ENCODE data around the gene UNC5CL.

DNA sequence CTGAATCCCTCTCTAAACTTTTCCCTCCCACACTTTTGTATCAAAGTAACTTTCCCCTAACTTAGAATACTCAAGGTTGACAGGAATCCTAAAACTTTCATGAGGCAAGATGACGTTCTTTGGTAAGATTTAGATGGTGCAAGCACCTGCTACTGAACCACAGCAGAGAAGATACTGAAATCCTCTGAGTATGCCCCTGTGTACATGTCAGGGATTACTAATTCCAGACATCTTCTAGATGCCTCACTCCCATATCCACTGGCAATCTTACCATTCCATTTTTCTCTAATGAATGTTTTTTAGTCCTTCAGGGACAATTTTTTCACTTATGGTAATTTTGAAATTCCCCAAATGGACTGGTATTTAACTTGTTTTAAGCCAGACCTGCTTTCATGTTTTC lies 23.0 kb upstream of the UNC5CL start:
- TF ChIP-seq, protein P1, sequence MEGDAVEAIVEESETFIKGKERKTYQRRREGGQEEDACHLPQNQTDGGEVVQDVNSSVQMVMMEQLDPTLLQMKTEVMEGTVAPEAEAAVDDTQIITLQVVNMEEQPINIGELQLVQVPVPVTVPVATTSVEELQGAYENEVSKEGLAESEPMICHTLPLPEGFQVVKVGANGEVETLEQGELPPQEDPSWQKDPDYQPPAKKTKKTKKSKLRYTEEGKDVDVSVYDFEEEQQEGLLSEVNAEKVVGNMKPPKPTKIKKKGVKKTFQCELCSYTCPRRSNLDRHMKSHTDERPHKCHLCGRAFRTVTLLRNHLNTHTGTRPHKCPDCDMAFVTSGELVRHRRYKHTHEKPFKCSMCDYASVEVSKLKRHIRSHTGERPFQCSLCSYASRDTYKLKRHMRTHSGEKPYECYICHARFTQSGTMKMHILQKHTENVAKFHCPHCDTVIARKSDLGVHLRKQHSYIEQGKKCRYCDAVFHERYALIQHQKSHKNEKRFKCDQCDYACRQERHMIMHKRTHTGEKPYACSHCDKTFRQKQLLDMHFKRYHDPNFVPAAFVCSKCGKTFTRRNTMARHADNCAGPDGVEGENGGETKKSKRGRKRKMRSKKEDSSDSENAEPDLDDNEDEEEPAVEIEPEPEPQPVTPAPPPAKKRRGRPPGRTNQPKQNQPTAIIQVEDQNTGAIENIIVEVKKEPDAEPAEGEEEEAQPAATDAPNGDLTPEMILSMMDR (IDR thresholded peaks at IDR 0.05; ENCODE audit: insufficient read depth, low read length), result no peak
- TF ChIP-seq, protein P2, sequence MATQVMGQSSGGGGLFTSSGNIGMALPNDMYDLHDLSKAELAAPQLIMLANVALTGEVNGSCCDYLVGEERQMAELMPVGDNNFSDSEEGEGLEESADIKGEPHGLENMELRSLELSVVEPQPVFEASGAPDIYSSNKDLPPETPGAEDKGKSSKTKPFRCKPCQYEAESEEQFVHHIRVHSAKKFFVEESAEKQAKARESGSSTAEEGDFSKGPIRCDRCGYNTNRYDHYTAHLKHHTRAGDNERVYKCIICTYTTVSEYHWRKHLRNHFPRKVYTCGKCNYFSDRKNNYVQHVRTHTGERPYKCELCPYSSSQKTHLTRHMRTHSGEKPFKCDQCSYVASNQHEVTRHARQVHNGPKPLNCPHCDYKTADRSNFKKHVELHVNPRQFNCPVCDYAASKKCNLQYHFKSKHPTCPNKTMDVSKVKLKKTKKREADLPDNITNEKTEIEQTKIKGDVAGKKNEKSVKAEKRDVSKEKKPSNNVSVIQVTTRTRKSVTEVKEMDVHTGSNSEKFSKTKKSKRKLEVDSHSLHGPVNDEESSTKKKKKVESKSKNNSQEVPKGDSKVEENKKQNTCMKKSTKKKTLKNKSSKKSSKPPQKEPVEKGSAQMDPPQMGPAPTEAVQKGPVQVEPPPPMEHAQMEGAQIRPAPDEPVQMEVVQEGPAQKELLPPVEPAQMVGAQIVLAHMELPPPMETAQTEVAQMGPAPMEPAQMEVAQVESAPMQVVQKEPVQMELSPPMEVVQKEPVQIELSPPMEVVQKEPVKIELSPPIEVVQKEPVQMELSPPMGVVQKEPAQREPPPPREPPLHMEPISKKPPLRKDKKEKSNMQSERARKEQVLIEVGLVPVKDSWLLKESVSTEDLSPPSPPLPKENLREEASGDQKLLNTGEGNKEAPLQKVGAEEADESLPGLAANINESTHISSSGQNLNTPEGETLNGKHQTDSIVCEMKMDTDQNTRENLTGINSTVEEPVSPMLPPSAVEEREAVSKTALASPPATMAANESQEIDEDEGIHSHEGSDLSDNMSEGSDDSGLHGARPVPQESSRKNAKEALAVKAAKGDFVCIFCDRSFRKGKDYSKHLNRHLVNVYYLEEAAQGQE (IDR thresholded peaks at IDR 0.05; ENCODE audit: insufficient replicate concordance, low read depth), result no peak
- TF ChIP-seq POLR2AphosphoS5 (IDR thresholded peaks at IDR 0.05; ENCODE audit: low read depth) (no peak), GABPA (IDR thresholded peaks at IDR 0.05; ENCODE audit: low read depth) (no peak)
